SK-N-SH treated with all-trans-retinoic acid at 6 μM for 48 hours (cell line): Measurements from ENCODE around the gene DOK5.

Source experiments
- ATAC-seq: fragments of 200-7000 bp; cut with Tn5 transposase; 3 replicates; pipeline ENCODE4 v1.9.1; 2020; ENCODE audit warnings: mild to moderate bottlenecking, moderate library complexity
- ARNTL ChIP-seq: fragments of 450-650 bp; formaldehyde crosslinking; IDR thresholded peaks from 2 replicates; pipeline ENCODE4 v1.5.0; 2020; ENCODE audit warnings: low read depth, mild to moderate bottlenecking, moderate library complexity, borderline replicate concordance
- BACH2 ChIP-seq: fragments of 250-450 bp; sonication (Bioruptor Pico); IDR thresholded peaks from 2 replicates; pipeline ENCODE4 v1.9.0; 2021; ENCODE audit warnings: mild to moderate bottlenecking, borderline replicate concordance
- ESRRG ChIP-seq: fragments of 250-450 bp; sonication (Bioruptor Pico); IDR thresholded peaks from 2 replicates; pipeline ENCODE4 v1.6.1; 2021; ENCODE audit warnings: mild to moderate bottlenecking
- GLIS3 ChIP-seq: fragments of 250-450 bp; sonication (Bioruptor Pico); IDR thresholded peaks from 2 replicates; pipeline ENCODE4 v1.5.0; 2020; ENCODE audit warnings: mild to moderate bottlenecking, moderate library complexity
- ISL1 ChIP-seq: fragments of 250-450 bp; sonication (Bioruptor Pico); IDR thresholded peaks from 2 replicates; pipeline ENCODE4 v2.1.2; 2022; ENCODE audit warnings: mild to moderate bottlenecking, moderate library complexity
- OSR1 ChIP-seq: fragments of 250-450 bp; sonication (Bioruptor Pico); IDR thresholded peaks from 2 replicates; pipeline ENCODE4 v1.8.0; 2022; ENCODE audit warnings: moderate library complexity, mild to moderate bottlenecking, inconsistent platforms
- PPARA ChIP-seq: fragments of 250-450 bp; sonication (Bioruptor Pico); IDR thresholded peaks from 2 replicates; pipeline ENCODE4 v1.5.0; 2020; ENCODE audit warnings: mild to moderate bottlenecking, borderline replicate concordance
- RARB ChIP-seq: fragments of 250-450 bp; sonication (Bioruptor Pico); IDR thresholded peaks from 2 replicates; pipeline ENCODE4 v1.8.0; 2021; ENCODE audit warnings: mild to moderate bottlenecking, moderate library complexity
- SNAI2 ChIP-seq: fragments of 250-450 bp; sonication (Bioruptor Pico); IDR thresholded peaks from 2 replicates; pipeline ENCODE4 v1.5.0; 2020; ENCODE audit warnings: mild to moderate bottlenecking, moderate library complexity
- TCF4 ChIP-seq: fragments of 250-450 bp; sonication (Bioruptor Pico); IDR thresholded peaks from 2 replicates; pipeline ENCODE4 v1.8.0; 2021; ENCODE audit warnings: mild to moderate bottlenecking, moderate library complexity, borderline replicate concordance
- TOX ChIP-seq: fragments of 250-450 bp; sonication (Bioruptor Pico); IDR thresholded peaks from 2 replicates; pipeline ENCODE4 v1.8.0; 2021; ENCODE audit warnings: mild to moderate bottlenecking, moderate library complexity, borderline replicate concordance
- ZC3H10 ChIP-seq: fragments of 250-450 bp; sonication (Bioruptor Pico); IDR thresholded peaks from 2 replicates; pipeline ENCODE4 v1.5.1; 2021; ENCODE audit warnings: mild to moderate bottlenecking, moderate library complexity
- ZFP3 ChIP-seq: fragments of 250-450 bp; sonication (Bioruptor Pico); IDR thresholded peaks from 2 replicates; pipeline ENCODE4 v1.5.0; 2020; ENCODE audit warnings: mild to moderate bottlenecking, moderate library complexity
- ZNF565 ChIP-seq: fragments of 450-650 bp; formaldehyde crosslinking; conservative IDR thresholded peaks from 2 replicates; pipeline ENCODE4 v1.5.0; 2020; ENCODE audit warnings: low read depth, mild to moderate bottlenecking, moderate library complexity
- ZNF70 ChIP-seq: fragments of 450-650 bp; formaldehyde crosslinking; IDR thresholded peaks from 2 replicates; pipeline ENCODE4 v1.5.0; 2020; ENCODE audit warnings: mild to moderate bottlenecking, moderate library complexity
- ZNF8 ChIP-seq: fragments of 450-650 bp; formaldehyde crosslinking; IDR thresholded peaks from 2 replicates; pipeline ENCODE4 v1.5.0; 2020; ENCODE audit warnings: mild to moderate bottlenecking, moderate library complexity
- TF ChIP-seq, protein P1 (sequence below): fragments of 250-450 bp; sonication (Bioruptor Pico); IDR thresholded peaks from 2 replicates; pipeline ENCODE4 v1.5.0; 2020; ENCODE audit warnings: mild to moderate bottlenecking, moderate library complexity
- TF ChIP-seq, protein P2 (sequence below): fragments of 250-450 bp; sonication (Bioruptor Pico); IDR thresholded peaks from 2 replicates; pipeline ENCODE4 v1.8.0; 2020; ENCODE audit warnings: mild to moderate bottlenecking, moderate library complexity, borderline replicate concordance
- TF ChIP-seq, protein P3 (sequence below): fragments of 250-450 bp; sonication (Bioruptor Pico); IDR thresholded peaks from 2 replicates; pipeline ENCODE4 v1.8.0; 2021; ENCODE audit warnings: low read depth, mild to moderate bottlenecking, moderate library complexity, borderline replicate concordance
- TF ChIP-seq, protein P4 (sequence below): fragments of 250-450 bp; sonication (Bioruptor Pico); IDR thresholded peaks from 2 replicates; pipeline ENCODE4 v1.5.1; 2020; ENCODE audit warnings: low read depth, mild to moderate bottlenecking, moderate library complexity

Gene DOK5

DNA sequence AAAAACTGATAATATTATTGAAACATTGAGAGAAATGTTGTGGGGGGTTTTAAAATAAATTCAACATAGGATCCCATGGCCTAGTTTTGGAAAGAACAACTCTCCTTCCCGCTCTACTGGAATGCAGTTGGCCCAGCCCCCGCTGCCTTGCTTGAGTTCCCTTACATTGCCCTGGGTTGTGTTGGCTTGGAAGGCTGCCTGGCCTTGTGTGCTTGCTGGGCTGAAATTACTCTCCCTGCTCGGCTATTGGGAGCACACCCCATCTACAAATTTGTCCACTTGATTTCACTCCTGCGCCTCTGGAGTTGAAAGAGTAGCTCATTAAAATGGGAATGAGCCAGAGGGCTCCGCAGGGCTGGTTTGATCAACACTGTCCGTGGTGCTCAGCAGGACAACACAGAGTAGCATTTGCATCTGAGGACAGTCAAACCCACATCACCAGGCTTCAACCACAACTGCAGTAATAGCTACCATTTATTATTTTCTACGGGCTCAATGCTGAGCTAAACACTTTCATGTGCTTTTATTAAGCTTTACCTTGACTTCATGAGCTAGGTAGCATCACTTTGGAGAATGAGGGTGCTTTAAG, 35.2 kb downstream of the DOK5 start:
- TF ChIP-seq ZNF565 (CRISPR knock-in tag) (no peak), ZFP3 (CRISPR knock-in tag) (no peak), ISL1 (CRISPR knock-in tag) (no peak), TCF4 (CRISPR knock-in tag) (no peak), GLIS3 (no peak), BACH2 (no peak), OSR1 (CRISPR knock-in tag) (no peak), ZNF70 (no peak), PPARA (CRISPR knock-in tag) (no peak), TOX (no peak), ZC3H10 (CRISPR knock-in tag) (no peak)
- TF ChIP-seq, protein P1, sequence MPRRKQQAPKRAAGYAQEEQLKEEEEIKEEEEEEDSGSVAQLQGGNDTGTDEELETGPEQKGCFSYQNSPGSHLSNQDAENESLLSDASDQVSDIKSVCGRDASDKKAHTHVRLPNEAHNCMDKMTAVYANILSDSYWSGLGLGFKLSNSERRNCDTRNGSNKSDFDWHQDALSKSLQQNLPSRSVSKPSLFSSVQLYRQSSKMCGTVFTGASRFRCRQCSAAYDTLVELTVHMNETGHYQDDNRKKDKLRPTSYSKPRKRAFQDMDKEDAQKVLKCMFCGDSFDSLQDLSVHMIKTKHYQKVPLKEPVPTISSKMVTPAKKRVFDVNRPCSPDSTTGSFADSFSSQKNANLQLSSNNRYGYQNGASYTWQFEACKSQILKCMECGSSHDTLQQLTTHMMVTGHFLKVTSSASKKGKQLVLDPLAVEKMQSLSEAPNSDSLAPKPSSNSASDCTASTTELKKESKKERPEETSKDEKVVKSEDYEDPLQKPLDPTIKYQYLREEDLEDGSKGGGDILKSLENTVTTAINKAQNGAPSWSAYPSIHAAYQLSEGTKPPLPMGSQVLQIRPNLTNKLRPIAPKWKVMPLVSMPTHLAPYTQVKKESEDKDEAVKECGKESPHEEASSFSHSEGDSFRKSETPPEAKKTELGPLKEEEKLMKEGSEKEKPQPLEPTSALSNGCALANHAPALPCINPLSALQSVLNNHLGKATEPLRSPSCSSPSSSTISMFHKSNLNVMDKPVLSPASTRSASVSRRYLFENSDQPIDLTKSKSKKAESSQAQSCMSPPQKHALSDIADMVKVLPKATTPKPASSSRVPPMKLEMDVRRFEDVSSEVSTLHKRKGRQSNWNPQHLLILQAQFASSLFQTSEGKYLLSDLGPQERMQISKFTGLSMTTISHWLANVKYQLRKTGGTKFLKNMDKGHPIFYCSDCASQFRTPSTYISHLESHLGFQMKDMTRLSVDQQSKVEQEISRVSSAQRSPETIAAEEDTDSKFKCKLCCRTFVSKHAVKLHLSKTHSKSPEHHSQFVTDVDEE (CRISPR knock-in tag), result no peak
- TF ChIP-seq, protein P2, sequence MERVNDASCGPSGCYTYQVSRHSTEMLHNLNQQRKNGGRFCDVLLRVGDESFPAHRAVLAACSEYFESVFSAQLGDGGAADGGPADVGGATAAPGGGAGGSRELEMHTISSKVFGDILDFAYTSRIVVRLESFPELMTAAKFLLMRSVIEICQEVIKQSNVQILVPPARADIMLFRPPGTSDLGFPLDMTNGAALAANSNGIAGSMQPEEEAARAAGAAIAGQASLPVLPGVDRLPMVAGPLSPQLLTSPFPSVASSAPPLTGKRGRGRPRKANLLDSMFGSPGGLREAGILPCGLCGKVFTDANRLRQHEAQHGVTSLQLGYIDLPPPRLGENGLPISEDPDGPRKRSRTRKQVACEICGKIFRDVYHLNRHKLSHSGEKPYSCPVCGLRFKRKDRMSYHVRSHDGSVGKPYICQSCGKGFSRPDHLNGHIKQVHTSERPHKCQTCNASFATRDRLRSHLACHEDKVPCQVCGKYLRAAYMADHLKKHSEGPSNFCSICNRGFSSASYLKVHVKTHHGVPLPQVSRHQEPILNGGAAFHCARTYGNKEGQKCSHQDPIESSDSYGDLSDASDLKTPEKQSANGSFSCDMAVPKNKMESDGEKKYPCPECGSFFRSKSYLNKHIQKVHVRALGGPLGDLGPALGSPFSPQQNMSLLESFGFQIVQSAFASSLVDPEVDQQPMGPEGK (CRISPR knock-in tag), result no peak
- TF ChIP-seq, protein P3, sequence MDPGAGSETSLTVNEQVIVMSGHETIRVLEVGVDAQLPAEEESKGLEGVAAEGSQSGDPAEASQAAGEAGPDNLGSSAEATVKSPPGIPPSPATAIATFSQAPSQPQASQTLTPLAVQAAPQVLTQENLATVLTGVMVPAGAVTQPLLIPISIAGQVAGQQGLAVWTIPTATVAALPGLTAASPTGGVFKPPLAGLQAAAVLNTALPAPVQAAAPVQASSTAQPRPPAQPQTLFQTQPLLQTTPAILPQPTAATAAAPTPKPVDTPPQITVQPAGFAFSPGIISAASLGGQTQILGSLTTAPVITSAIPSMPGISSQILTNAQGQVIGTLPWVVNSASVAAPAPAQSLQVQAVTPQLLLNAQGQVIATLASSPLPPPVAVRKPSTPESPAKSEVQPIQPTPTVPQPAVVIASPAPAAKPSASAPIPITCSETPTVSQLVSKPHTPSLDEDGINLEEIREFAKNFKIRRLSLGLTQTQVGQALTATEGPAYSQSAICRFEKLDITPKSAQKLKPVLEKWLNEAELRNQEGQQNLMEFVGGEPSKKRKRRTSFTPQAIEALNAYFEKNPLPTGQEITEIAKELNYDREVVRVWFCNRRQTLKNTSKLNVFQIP (CRISPR knock-in tag), result no peak
- TF ChIP-seq, all 23 proteins: peak for 0
- ATAC-seq, result no peak

DNA sequence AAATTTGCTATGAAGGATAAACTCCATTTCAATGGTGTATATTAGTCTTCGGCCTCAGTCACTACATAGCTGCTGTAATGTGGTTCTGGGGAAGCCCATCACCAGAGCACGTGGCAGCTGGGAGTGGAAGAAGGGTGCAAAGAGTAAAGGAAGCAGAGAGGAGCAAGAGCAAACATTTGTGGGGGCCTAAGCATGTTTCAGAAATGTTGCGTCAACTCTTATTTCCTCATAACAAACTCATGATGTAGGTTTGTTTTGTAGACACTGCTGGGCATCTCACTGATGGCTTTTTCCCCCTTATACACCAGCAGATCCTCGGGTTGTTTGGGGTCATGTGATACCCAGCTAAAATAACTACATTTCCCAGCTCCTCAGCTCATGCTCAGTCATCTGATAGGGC, 37.3 kb downstream of the DOK5 start:
- TF ChIP-seq ZC3H10 (CRISPR knock-in tag), result no peak
- no peak for TF ChIP-seq BACH2
- TF ChIP-seq RARB, result no peak
- no peak for TF ChIP-seq SNAI2
- no peak for TF ChIP-seq PPARA (CRISPR knock-in tag)
- TF ChIP-seq, protein P2 (CRISPR knock-in tag), result no peak
- TF ChIP-seq, protein P3 (CRISPR knock-in tag), result no peak
- no peak for TF ChIP-seq ESRRG (CRISPR knock-in tag)
- TF ChIP-seq ZFP3 (CRISPR knock-in tag), result no peak
- TF ChIP-seq ARNTL (CRISPR knock-in tag), result no peak
- no peak for TF ChIP-seq ZNF8 (CRISPR knock-in tag)
- no peak for TF ChIP-seq TCF4 (CRISPR knock-in tag)
- TF ChIP-seq OSR1 (CRISPR knock-in tag), result no peak
- TF ChIP-seq, protein P1 (CRISPR knock-in tag), result no peak
- TF ChIP-seq GLIS3, result no peak
- no peak for TF ChIP-seq ZNF70
- no peak for TF ChIP-seq TOX
- TF ChIP-seq, protein P4, sequence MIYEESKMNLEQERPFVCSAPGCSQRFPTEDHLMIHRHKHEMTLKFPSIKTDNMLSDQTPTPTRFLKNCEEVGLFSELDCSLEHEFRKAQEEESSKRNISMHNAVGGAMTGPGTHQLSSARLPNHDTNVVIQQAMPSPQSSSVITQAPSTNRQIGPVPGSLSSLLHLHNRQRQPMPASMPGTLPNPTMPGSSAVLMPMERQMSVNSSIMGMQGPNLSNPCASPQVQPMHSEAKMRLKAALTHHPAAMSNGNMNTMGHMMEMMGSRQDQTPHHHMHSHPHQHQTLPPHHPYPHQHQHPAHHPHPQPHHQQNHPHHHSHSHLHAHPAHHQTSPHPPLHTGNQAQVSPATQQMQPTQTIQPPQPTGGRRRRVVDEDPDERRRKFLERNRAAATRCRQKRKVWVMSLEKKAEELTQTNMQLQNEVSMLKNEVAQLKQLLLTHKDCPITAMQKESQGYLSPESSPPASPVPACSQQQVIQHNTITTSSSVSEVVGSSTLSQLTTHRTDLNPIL, result no peak
- ATAC-seq, result no peak
